ENCODE results near the gene SLC16A8. TPM values are rescaled to one million over a fixed set of nuclear protein-coding genes. Genes with fewer than 3 reads are reported as not detected.

SLC16A8 gene
- total and polyA plus RNA-seq, 2 of the 13 experiments (the other 11 are each of a cell fraction or from before 2014, with no cell fraction given) = not detected

DNA sequence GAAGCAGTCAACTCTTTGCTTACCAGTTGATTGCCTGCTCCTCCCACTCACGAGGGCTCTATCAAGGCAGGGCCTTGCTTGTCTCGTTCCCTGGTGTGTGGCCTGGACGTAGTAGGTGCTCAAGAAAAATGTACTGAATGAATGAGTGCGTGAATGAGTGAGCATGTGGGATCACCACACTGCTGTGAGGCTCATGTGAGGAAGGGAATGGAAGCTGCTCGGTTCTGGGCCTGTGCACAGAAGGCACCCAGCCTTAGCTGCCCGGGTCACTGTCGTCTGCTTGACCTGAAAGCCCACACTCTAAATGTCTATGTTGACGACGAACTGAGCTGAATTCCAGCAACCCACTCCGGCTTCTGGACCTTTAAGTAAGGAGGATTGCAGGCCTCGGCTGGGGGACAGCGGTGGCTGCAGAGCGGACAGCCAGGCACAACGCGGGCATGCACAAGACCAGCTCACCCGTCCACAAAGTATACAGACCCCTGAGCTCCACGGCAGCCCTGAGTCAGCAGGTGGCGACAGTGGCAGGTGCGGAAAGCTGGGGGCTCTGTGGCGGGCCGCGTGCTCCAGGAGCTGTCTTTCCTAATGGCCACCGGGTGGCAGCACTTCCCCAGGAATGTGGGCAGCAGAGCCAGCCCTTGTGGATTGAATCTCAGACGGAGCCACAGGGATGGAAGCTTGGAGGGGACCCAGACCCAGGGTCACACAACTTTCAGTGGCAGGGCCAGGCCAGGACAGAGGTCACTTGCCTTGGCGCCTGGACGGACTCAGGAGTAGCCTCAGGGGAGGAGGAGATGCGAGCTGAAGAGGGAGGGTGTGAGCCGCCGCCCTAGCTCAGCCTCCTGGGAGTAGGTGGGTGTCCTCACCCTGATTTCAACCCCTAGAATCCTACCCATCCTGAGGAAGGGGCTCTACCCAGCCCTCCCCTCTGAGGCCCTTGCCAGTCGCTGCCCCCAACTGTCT is 31.8 kb downstream of the SLC16A8 start (continued):
- TF ChIP-seq, protein P1, sequence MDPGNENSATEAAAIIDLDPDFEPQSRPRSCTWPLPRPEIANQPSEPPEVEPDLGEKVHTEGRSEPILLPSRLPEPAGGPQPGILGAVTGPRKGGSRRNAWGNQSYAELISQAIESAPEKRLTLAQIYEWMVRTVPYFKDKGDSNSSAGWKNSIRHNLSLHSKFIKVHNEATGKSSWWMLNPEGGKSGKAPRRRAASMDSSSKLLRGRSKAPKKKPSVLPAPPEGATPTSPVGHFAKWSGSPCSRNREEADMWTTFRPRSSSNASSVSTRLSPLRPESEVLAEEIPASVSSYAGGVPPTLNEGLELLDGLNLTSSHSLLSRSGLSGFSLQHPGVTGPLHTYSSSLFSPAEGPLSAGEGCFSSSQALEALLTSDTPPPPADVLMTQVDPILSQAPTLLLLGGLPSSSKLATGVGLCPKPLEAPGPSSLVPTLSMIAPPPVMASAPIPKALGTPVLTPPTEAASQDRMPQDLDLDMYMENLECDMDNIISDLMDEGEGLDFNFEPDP (CRISPR knock-in tag; conservative IDR thresholded peaks at IDR 0.05) = no peak
- no peak for TF ChIP-seq MTF1 (CRISPR knock-in tag; IDR thresholded peaks at IDR 0.05)
- TF ChIP-seq ERF (CRISPR knock-in tag; IDR thresholded peaks at IDR 0.05) = peak; percentile 84
- peak; percentile 34; the same call in 1 of the 2 replicates for TF ChIP-seq ETV5 (CRISPR knock-in tag; IDR thresholded peaks at IDR 0.05; ENCODE audit: borderline replicate concordance)
- no peak for TF ChIP-seq ZFP36L2 (CRISPR knock-in tag; IDR thresholded peaks at IDR 0.05)
- TF ChIP-seq KLF12 (CRISPR knock-in tag; IDR thresholded peaks at IDR 0.05; ENCODE audit: borderline replicate concordance) = no peak
- TF ChIP-seq ZNF205 (CRISPR knock-in tag; IDR thresholded peaks at IDR 0.05) = peak; percentile 38; the same call in 1 of the 2 replicates
- TF ChIP-seq SIN3A (IDR thresholded peaks at IDR 0.05; ENCODE audit: borderline replicate concordance, low read depth, low read length) = no peak
- 0 out of 2 replicates have a peak, but pooled peaks have one; percentile 30 for TF ChIP-seq SIX4 (CRISPR knock-in tag; IDR thresholded peaks at IDR 0.05)
- TF ChIP-seq ZNF577 (CRISPR knock-in tag; IDR thresholded peaks at IDR 0.05; ENCODE audit: borderline replicate concordance, low read depth) = no peak
- TF ChIP-seq ZNF468 (CRISPR knock-in tag; IDR thresholded peaks at IDR 0.05) = no peak
- no peak for TF ChIP-seq ZNF234 (CRISPR knock-in tag; conservative IDR thresholded peaks at IDR 0.05)
- TF ChIP-seq THRA (CRISPR knock-in tag; IDR thresholded peaks at IDR 0.05; ENCODE audit: borderline replicate concordance) = peak; percentile 35; the same call in 1 of the 2 replicates
- no peak for TF ChIP-seq CREB1 (IDR thresholded peaks at IDR 0.05)
- no peak for TF ChIP-seq CREB1 (CRISPR knock-in tag; IDR thresholded peaks at IDR 0.05)
- no peak for TF ChIP-seq ZNF329 (CRISPR knock-in tag; IDR thresholded peaks at IDR 0.05; ENCODE audit: low read depth)
- TF ChIP-seq ZNF547 (CRISPR knock-in tag; IDR thresholded peaks at IDR 0.05) = peak; percentile 80; the same call in 1 of the 2 replicates
- no peak for TF ChIP-seq ZNF33B (CRISPR knock-in tag; IDR thresholded peaks at IDR 0.05)
- TF ChIP-seq ZNF761 (CRISPR knock-in tag; conservative IDR thresholded peaks at IDR 0.05) = no peak
- TF ChIP-seq KLF6 (CRISPR knock-in tag; IDR thresholded peaks at IDR 0.05) = 0 out of 2 replicates have a peak, but pooled peaks have one; percentile 38
- TF ChIP-seq SNAPC2 (CRISPR knock-in tag; IDR thresholded peaks at IDR 0.05) = no peak
- peak; percentile 86 for TF ChIP-seq ZNF274 (CRISPR knock-in tag; IDR thresholded peaks at IDR 0.05)
- TF ChIP-seq, protein P2, sequence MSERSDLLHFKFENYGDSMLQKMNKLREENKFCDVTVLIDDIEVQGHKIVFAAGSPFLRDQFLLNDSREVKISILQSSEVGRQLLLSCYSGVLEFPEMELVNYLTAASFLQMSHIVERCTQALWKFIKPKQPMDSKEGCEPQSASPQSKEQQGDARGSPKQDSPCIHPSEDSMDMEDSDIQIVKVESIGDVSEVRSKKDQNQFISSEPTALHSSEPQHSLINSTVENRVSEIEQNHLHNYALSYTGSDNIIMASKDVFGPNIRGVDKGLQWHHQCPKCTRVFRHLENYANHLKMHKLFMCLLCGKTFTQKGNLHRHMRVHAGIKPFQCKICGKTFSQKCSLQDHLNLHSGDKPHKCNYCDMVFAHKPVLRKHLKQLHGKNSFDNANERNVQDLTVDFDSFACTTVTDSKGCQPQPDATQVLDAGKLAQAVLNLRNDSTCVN (CRISPR knock-in tag; IDR thresholded peaks at IDR 0.05; ENCODE audit: borderline replicate concordance) = peak; percentile 18; the same call in 1 of the 2 replicates
- TF ChIP-seq MIER2 (CRISPR knock-in tag; IDR thresholded peaks at IDR 0.05) = 0 out of 2 replicates have a peak, but pooled peaks have one; percentile 18
- TF ChIP-seq ARNT (IDR thresholded peaks at IDR 0.05) = no peak
- TF ChIP-seq EZH2 (conservative IDR thresholded peaks at IDR 0.05; ENCODE audit: low read depth, low read length) = no peak
- TF ChIP-seq KMT2A (CRISPR knock-in tag; IDR thresholded peaks at IDR 0.05) = peak; percentile 31; the same call in 1 of the 2 replicates
